Immature natural killer cell (primary cell): ENCODE measurements around the gene PPP1R14C. TPM values are rescaled to one million over a fixed set of nuclear protein-coding genes. Genes with fewer than 3 reads are reported as not detected.
A peak's percentile ranks its signal among the peaks of the same experiment; 100 is the strongest.

Source experiments
- DNase-seq, 3 donors: peaks; one replicate each; pipeline ENCODE4 v3.0.0; 2022; ENCODE audit warnings: mixed read lengths in 1 of 3
- H3K27ac Mint-ChIP-seq, 6 donors: one replicate each; pipeline ENCODE4 v1.8.0; 2020; ENCODE audit warnings: mixed read lengths in 6 of 6, mild to moderate bottlenecking in 5 of 6, inconsistent platforms in 4 of 6, moderate library complexity in 3 of 6
- H3K27me3 Mint-ChIP-seq, 3 donors: one replicate each; pipeline ENCODE4 v1.8.0; 2020 to 2021; ENCODE audit warnings: low read depth in 3 of 3, mild to moderate bottlenecking in 3 of 3, mixed read lengths in 3 of 3, moderate library complexity in 3 of 3, inconsistent platforms in 1 of 3
- H3K36me3 Mint-ChIP-seq, 3 donors: one replicate each; pipeline ENCODE4 v1.8.0; 2020; ENCODE audit warnings: mixed read lengths in 3 of 3, inconsistent platforms in 2 of 3, mild to moderate bottlenecking in 2 of 3
- H3K4me1 Mint-ChIP-seq, 2 donors: one replicate each; pipeline ENCODE4 v1.8.0; 2020; ENCODE audit warnings: inconsistent platforms in 2 of 2, mild to moderate bottlenecking in 2 of 2, mixed read lengths in 2 of 2, moderate library complexity in 1 of 2
- H3K4me3 Mint-ChIP-seq, 5 donors: one replicate each; pipeline ENCODE4 v1.8.0; 2020; ENCODE audit warnings: mild to moderate bottlenecking in 5 of 5, mixed read lengths in 5 of 5, inconsistent platforms in 3 of 5, moderate library complexity in 3 of 5
- H3K9me3 Mint-ChIP-seq, 6 donors: one replicate each; pipeline ENCODE4 v1.8.0; 2020; ENCODE audit warnings: mild to moderate bottlenecking in 6 of 6, mixed read lengths in 6 of 6, inconsistent platforms in 4 of 6, moderate library complexity in 3 of 6
- polyA plus RNA-seq, 3 donors: library from polyadenylated mRNA; unstranded; fragments of 300-500 nt; fragmentation: Illumina TruSeq; gene quantifications; one replicate each; pipeline ENCODE4 v1.2.3, GENCODE V29; 2021

Gene PPP1R14C
- polyA plus RNA-seq: under 1 TPM in 1 of 3 donors, not detected in 2; 0.38 TPM

- DNase-seq: peak in 1 of 3 donors; percentile 20
- peaks cover 7 to 35% (median 24%) of the 10 kb centered on the region in 3 donors for H3K27me3 Mint-ChIP-seq
- no peaks in the 10 kb centered on the region for H3K36me3 Mint-ChIP-seq
- peak within 1 kb of the TSS; percentile 67 to 75 (median 71) for H3K4me3 Mint-ChIP-seq
- peaks cover 0 to 3% (median 0%) of the 10 kb centered on the region in 6 donors for H3K9me3 Mint-ChIP-seq
- H3K27ac Mint-ChIP-seq: no peak within 1 kb of the TSS
- peaks cover 13 to 15% of the 10 kb centered on the region in 2 donors for H3K4me1 Mint-ChIP-seq
These were observed at the start of gene PPP1R14C for GRCh38 chr6:150142670-150143515. PPP1R14C (plus strand) TSS chr6:150143044; CDS start chr6:150143193, 149 bp downstream.

GRCh38 chr6:150093397-150093796, 49.4 kb upstream of the PPP1R14C start:
- no peaks in the 10 kb centered on the region for H3K9me3 Mint-ChIP-seq
- peaks cover 0 to 2% of the 10 kb centered on the region in 2 donors for H3K4me1 Mint-ChIP-seq
- H3K27me3 Mint-ChIP-seq: peaks cover 0 to 4% (median 3%) of the 10 kb centered on the region in 3 donors
- DNase-seq: no peak
- no peak overlapping the region for H3K4me3 Mint-ChIP-seq
- H3K27ac Mint-ChIP-seq: no peak overlapping the region
- H3K36me3 Mint-ChIP-seq: no peaks in the 10 kb centered on the region

DNA sequence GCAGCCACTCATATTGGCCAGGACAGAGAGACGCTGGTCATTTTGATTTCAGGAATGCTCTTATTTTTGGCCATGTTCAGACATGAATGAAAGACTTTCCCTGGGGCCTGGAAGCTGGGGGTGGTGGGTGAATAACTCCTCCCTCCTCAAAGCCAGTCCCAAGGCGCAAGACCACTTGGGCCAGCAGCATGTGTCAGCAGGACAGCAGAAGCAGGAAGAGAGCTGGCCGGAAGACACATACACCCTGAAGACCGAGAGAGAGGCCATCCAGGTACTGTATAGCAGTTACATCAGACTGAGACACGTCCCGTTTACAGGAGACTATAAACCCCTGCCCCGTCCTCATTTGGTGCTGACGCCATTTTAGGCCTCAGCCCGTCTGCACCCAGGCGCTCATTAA, 44.7 kb upstream of the PPP1R14C start:
- Mint-ChIP-seq H3K4me3 (no peak overlapping the region), H3K36me3 (no peaks in the 10 kb centered on the region), H3K9me3 (peaks cover 0 to 4% (median 0%) of the 10 kb centered on the region in 6 donors), H3K27me3 (peaks cover 0 to 2% (median 0%) of the 10 kb centered on the region in 3 donors), H3K4me1 (peaks cover 0 to 2% of the 10 kb centered on the region in 2 donors), H3K27ac (no peak overlapping the region)
- DNase-seq: no peak

- no peak for DNase-seq
- Mint-ChIP-seq H3K27ac (no peak overlapping the region), H3K9me3 (peaks cover 0 to 4% (median 0%) of the 10 kb centered on the region in 6 donors), H3K27me3 (peaks cover 1 to 2% (median 2%) of the 10 kb centered on the region in 3 donors), H3K4me3 (no peak overlapping the region), H3K4me1 (peaks cover 0 to 2% of the 10 kb centered on the region in 2 donors), H3K36me3 (no peaks in the 10 kb centered on the region)
These were observed 43.3 kb upstream of the PPP1R14C start for GRCh38 chr6:150099546-150099945.

GRCh38 chr6:150099953-150100352, 42.9 kb upstream of the PPP1R14C start:
- H3K27me3 Mint-ChIP-seq: peaks cover 1 to 3% (median 2%) of the 10 kb centered on the region in 3 donors
- H3K27ac Mint-ChIP-seq: no peak overlapping the region
- no peak overlapping the region for H3K4me3 Mint-ChIP-seq
- DNase-seq: no peak
- no peaks in the 10 kb centered on the region for H3K36me3 Mint-ChIP-seq
- H3K4me1 Mint-ChIP-seq: no peaks in the 10 kb centered on the region
- peaks cover 0 to 4% (median 0%) of the 10 kb centered on the region in 6 donors for H3K9me3 Mint-ChIP-seq

- H3K4me1 Mint-ChIP-seq: no peaks in the 10 kb centered on the region
- peaks cover 0 to 3% (median 1%) of the 10 kb centered on the region in 3 donors for H3K27me3 Mint-ChIP-seq
- DNase-seq: no peak
- no peak overlapping the region for H3K27ac Mint-ChIP-seq
- H3K36me3 Mint-ChIP-seq: no peaks in the 10 kb centered on the region
- peaks cover 0 to 4% (median 0%) of the 10 kb centered on the region in 6 donors for H3K9me3 Mint-ChIP-seq
- H3K4me3 Mint-ChIP-seq: no peak overlapping the region
These were observed 42.1 kb upstream of the PPP1R14C start for GRCh38 chr6:150100745-150101144.

- Mint-ChIP-seq H3K4me3 (no peak overlapping the region), H3K36me3 (no peaks in the 10 kb centered on the region), H3K9me3 (peaks cover 0 to 4% (median 0%) of the 10 kb centered on the region in 6 donors), H3K4me1 (no peaks in the 10 kb centered on the region), H3K27me3 (peaks cover 0 to 3% (median 1%) of the 10 kb centered on the region in 3 donors), H3K27ac (no peak overlapping the region)
- no peak for DNase-seq
These were observed 40.0 kb upstream of the PPP1R14C start for GRCh38 chr6:150102750-150103270.

- Mint-ChIP-seq H3K4me3 (no peak overlapping the region), H3K9me3 (no peaks in the 10 kb centered on the region), H3K27me3 (peaks cover 2 to 5% (median 3%) of the 10 kb centered on the region in 3 donors), H3K27ac (no peak overlapping the region), H3K4me1 (no peaks in the 10 kb centered on the region), H3K36me3 (no peaks in the 10 kb centered on the region)
- no peak for DNase-seq
These were observed 30.6 kb upstream of the PPP1R14C start for GRCh38 chr6:150112233-150112632.

DNA sequence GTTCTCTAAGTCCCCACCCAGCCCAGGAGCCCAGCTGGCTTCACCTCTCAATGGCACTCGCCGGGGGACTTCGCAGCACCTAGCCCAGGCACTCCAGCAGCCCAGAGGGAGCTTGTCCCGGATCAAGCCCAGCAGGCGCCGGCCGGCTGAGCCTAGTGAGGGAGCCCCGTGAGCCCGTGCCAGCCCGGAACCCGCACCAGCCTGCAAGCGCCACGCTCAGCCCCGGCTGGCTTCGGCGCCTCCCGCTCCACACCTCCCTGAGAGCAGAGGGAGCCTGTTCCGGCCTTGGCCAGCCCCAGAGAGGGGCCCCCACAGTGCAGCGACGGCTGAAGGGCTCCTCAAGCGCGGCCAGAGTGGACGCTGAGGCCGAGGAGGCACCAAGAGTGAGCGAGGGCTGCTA, 27.1 kb upstream of the PPP1R14C start:
- no peak overlapping the region for H3K27ac Mint-ChIP-seq
- H3K36me3 Mint-ChIP-seq: no peaks in the 10 kb centered on the region
- H3K9me3 Mint-ChIP-seq: no peaks in the 10 kb centered on the region
- peaks cover 15 to 19% of the 10 kb centered on the region in 2 donors for H3K4me1 Mint-ChIP-seq
- no peak overlapping the region for H3K4me3 Mint-ChIP-seq
- H3K27me3 Mint-ChIP-seq: peaks cover 0 to 4% (median 3%) of the 10 kb centered on the region in 3 donors
- no peak for DNase-seq

- no peak overlapping the region for H3K4me3 Mint-ChIP-seq
- no peak overlapping the region for H3K27ac Mint-ChIP-seq
- H3K27me3 Mint-ChIP-seq: peaks cover 0 to 4% (median 3%) of the 10 kb centered on the region in 3 donors
- H3K36me3 Mint-ChIP-seq: no peaks in the 10 kb centered on the region
- peaks cover 15 to 19% of the 10 kb centered on the region in 2 donors for H3K4me1 Mint-ChIP-seq
- H3K9me3 Mint-ChIP-seq: no peaks in the 10 kb centered on the region
- DNase-seq: no peak
These were observed 26.5 kb upstream of the PPP1R14C start for GRCh38 chr6:150116200-150116800.

DNA sequence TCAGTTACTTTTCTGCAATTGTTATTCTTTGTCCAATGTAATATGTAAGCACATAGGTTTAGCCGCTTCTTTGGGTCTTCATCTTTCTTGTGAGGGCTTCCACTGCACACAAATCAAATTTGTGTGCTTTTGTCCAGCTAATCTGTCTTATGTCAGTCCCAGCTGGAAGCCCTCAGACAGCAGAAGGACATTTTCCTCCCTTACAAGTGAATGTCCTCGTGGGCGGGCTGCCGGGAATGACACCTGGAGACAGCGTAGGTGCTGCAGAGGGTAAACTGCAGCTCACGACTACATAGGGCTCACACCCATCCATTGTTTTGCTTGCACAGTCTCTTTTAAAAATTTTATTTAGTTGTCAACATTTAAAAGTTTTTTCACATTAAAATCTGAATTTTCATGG, 24.6 kb upstream of the PPP1R14C start:
- Mint-ChIP-seq H3K27me3 (peaks cover 0 to 3% (median 1%) of the 10 kb centered on the region in 3 donors), H3K27ac (no peak overlapping the region), H3K4me1 (peaks cover 15 to 19% of the 10 kb centered on the region in 2 donors), H3K4me3 (no peak overlapping the region), H3K36me3 (no peaks in the 10 kb centered on the region), H3K9me3 (no peaks in the 10 kb centered on the region)
- no peak for DNase-seq

GRCh38 chr6:150118627-150119026, 24.2 kb upstream of the PPP1R14C start:
- no peaks in the 10 kb centered on the region for H3K36me3 Mint-ChIP-seq
- H3K27me3 Mint-ChIP-seq: peaks cover 0 to 3% (median 2%) of the 10 kb centered on the region in 3 donors
- no peak for DNase-seq
- H3K4me3 Mint-ChIP-seq: no peak overlapping the region
- H3K27ac Mint-ChIP-seq: peak overlapping the region in 1 of 6 donors; percentile 25
- no peaks in the 10 kb centered on the region for H3K9me3 Mint-ChIP-seq
- peaks cover 18 to 21% of the 10 kb centered on the region in 2 donors for H3K4me1 Mint-ChIP-seq

DNA sequence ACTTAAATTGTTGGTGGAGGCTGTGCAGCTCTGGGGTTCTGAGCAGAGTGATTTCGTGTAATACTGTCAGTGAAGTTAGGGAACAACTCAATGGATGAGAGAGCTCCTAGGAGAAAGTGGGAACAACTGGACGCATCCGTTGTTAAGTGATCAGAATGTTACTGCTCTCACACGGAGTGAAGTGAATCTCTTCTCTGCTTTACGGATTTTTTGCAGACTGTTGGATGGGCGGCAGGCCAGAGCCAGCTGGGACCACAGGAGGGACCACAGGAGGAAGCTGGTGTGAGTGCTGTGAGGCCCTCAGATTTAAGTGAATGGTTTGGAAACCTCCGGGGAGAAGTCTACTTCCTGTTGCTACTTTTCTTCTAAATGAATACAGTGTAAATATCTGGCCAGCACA, 23.7 kb upstream of the PPP1R14C start:
- Mint-ChIP-seq H3K4me3 (no peak overlapping the region), H3K27me3 (peaks cover 2 to 4% (median 3%) of the 10 kb centered on the region in 3 donors), H3K9me3 (no peaks in the 10 kb centered on the region), H3K36me3 (no peaks in the 10 kb centered on the region), H3K27ac (peak overlapping the region in 3 of 6 donors; percentile 1 to 41 (median 25)), H3K4me1 (peaks cover 23 to 26% of the 10 kb centered on the region in 2 donors)
- DNase-seq: no peak

DNA sequence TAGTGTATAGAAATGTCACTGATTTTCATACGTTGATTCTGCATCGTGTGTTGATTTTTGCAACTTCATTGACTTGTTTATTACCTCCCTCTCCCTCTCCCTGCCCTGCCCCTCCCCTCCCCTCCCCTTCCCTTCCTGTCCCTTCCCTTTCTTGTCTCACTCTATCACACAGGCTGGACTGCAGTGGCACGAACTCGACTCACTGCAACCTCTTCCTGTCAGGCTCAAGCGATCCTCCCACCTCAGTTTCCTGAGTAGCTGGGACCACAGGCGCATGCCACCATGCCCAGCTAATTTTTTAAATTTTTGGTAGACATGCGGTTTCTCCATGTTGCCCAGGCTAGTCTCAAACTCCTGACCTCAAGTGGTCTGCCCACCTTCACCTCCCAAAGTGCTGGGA, 19.2 kb upstream of the PPP1R14C start:
- Mint-ChIP-seq H3K27ac (peak overlapping the region in 1 of 6 donors; percentile 14), H3K9me3 (no peaks in the 10 kb centered on the region), H3K36me3 (no peaks in the 10 kb centered on the region), H3K27me3 (peaks cover 2 to 18% (median 3%) of the 10 kb centered on the region in 3 donors), H3K4me1 (peaks cover 24 to 28% of the 10 kb centered on the region in 2 donors), H3K4me3 (no peak overlapping the region)
- DNase-seq: no peak
